HCT116 (cell line): Measurements from ENCODE around the gene ARHGAP42. TPM values are rescaled to one million over a fixed set of nuclear protein-coding genes. Genes with fewer than 3 reads are reported as not detected.

Experiments
- ATAC-seq: fragments of 200-7000 bp; cut with Tn5 transposase; 2 replicates; pipeline ENCODE4 v1.9.1; 2020; ENCODE audit warnings: mild to moderate bottlenecking, moderate library complexity
- BruUV-seq: library from RNA; stranded (reverse); fragments of 400-500 nt; replicated peaks from 2 replicates; lab custom pipeline; 2021; lab: Mats Ljungman, UMichigan
- CTCF ChIA-PET: fragments of 300-600 bp; sonication (Branson Sonifier 250); formaldehyde crosslinking; loops from one replicate; lab custom pipeline; 2021; ENCODE audit warnings: antibody characterized with exemption; lab: Charles Lee
- POLR2A ChIA-PET: fragments of 300-600, 350-600 bp; sonication (Branson Sonifier 250); formaldehyde crosslinking; loops from one replicate; lab custom pipeline; 2021; ENCODE audit warnings: antibody characterized with exemption; lab: Charles Lee
- RAD21 ChIA-PET, 2 experiments: fragments of 300-600 bp; sonication (Branson Sonifier 250); formaldehyde crosslinking; loops; one replicate each; lab custom pipeline; 2023; ENCODE audit warnings: low total read pairs in 2 of 2; ENCODE audit not compliant: uncharacterized antibody in 2 of 2, unreplicated experiment in 2 of 2, low non-redundant PET in 1 of 2; lab: Charles Lee
- DNase-seq: peaks from one replicate; pipeline ENCODE4 v3.0.0-alpha.2; 2010; ENCODE audit warnings: low read depth, low spot score
- H2AFZ ChIP-seq: fragments of 200-600 bp; shearing (Covaris generic), sonication (generic); 2 replicates; pipeline ENCODE4 v1.6.1; 2017; ENCODE audit warnings: low read depth, mixed run types, mixed read lengths, antibody characterized with exemption, low read length; ENCODE audit not compliant: poor library complexity, severe bottlenecking
- H3K27ac ChIP-seq: 2 replicates; pipeline ENCODE4 v1.5.1; 2012; ENCODE audit warnings: low read depth, low read length
- H3K27me3 ChIP-seq: fragments of 200-600 bp; sonication (generic); 2 replicates; pipeline ENCODE4 v1.6.1; 2016; ENCODE audit warnings: mixed run types, low read length, mixed read lengths; ENCODE audit not compliant: insufficient read depth
- H3K36me3 ChIP-seq, 2 experiments: fragments of 200-500 bp in 1 of 2; fragments of 200-600 bp in 1 of 2; sonication (Bioruptor generic) in 1 of 2; sonication (generic) in 1 of 2; 2 replicates each; pipeline versions ENCODE4 v1.5.1 to v1.6.1; 2014 to 2016; ENCODE audit warnings: low read length in 2 of 2, inconsistent platforms in 1 of 2, mixed read lengths in 1 of 2, mixed run types in 1 of 2; ENCODE audit not compliant: insufficient read depth in 2 of 2, control insufficient read depth in 1 of 2
- H3K4me1 ChIP-seq, 2 experiments: fragments of 200-600 bp in 1 of 2; sonication (generic) in 1 of 2; 2 replicates each; pipeline versions ENCODE4 v1.5.1 to v1.6.1; 2012 to 2017; ENCODE audit warnings: low read length in 2 of 2, inconsistent platforms in 1 of 2, mild to moderate bottlenecking in 1 of 2, mixed read lengths in 1 of 2, mixed run types in 1 of 2, moderate library complexity in 1 of 2; ENCODE audit not compliant: insufficient read depth in 2 of 2, control insufficient read depth in 1 of 2
- H3K4me2 ChIP-seq: fragments of 200-600 bp; sonication (generic); 2 replicates; pipeline ENCODE4 v1.6.1; 2017; ENCODE audit warnings: mixed run types, low read length, mixed read lengths
- H3K4me3 ChIP-seq, 2 experiments: fragments of 200-600 bp in 1 of 2; sonication (generic) in 1 of 2; replicated peaks in 1 of 2; 2 replicates each; pipeline ENCODE4 v1.5.1; 2011 to 2016; ENCODE audit warnings: low read length in 2 of 2, control low read depth in 1 of 2, low read depth in 1 of 2, mild to moderate bottlenecking in 1 of 2, mixed read lengths in 1 of 2, mixed run types in 1 of 2
- H3K79me2 ChIP-seq: fragments of 200-600 bp; sonication (generic); 2 replicates; pipeline ENCODE4 v1.6.1; 2017; ENCODE audit warnings: mild to moderate bottlenecking, mixed run types, low read length, moderate library complexity, mixed read lengths; ENCODE audit not compliant: insufficient read depth
- H3K9ac ChIP-seq: fragments of 200-600 bp; sonication (generic); 2 replicates; pipeline ENCODE4 v1.6.1; 2016; ENCODE audit warnings: low read length, mixed read lengths
- H3K9me2 ChIP-seq: fragments of 200-600 bp; sonication (generic), shearing (Covaris generic); 2 replicates; pipeline ENCODE4 v1.6.1; 2017; ENCODE audit warnings: mixed run types, mild to moderate bottlenecking, moderate library complexity; ENCODE audit not compliant: insufficient read depth
- H3K9me3 ChIP-seq, 2 experiments: fragments of 200-500 bp in 1 of 2; fragments of 200-600 bp in 1 of 2; sonication (Bioruptor generic) in 1 of 2; sonication (generic) in 1 of 2; 2 replicates each; pipeline ENCODE4 v1.6.1; 2014 to 2017; ENCODE audit warnings: low read length in 2 of 2, mixed read lengths in 2 of 2, inconsistent platforms in 1 of 2, low read depth in 1 of 2, mild to moderate bottlenecking in 1 of 2, mixed run types in 1 of 2, moderate library complexity in 1 of 2; ENCODE audit not compliant: control insufficient read depth in 1 of 2, insufficient read depth in 1 of 2
- H4K20me1 ChIP-seq: fragments of 200-600 bp; sonication (generic), shearing (Covaris generic); 2 replicates; pipeline ENCODE4 v1.6.1; 2017; ENCODE audit warnings: mixed run types, mild to moderate bottlenecking, moderate library complexity; ENCODE audit not compliant: insufficient read depth
- ATF3 ChIP-seq: IDR thresholded peaks from 2 replicates; pipeline ENCODE4 v1.6.1; 2012
- CBX3 ChIP-seq: IDR thresholded peaks from 2 replicates; pipeline ENCODE4 v1.6.1; 2012; ENCODE audit warnings: low read depth
- CEBPB ChIP-seq: IDR thresholded peaks from 2 replicates; pipeline ENCODE4 v1.6.1; 2012; ENCODE audit warnings: low read depth
- EZH2 ChIP-seq: fragments of 200-600 bp; sonication (generic); IDR thresholded peaks from 2 replicates; pipeline ENCODE4 v1.6.1; 2017; ENCODE audit warnings: antibody characterized with exemption, mixed run types
- JUND ChIP-seq: IDR thresholded peaks from 2 replicates; pipeline ENCODE4 v1.6.1; 2012
- POLR2A ChIP-seq: IDR thresholded peaks from 2 replicates; pipeline ENCODE4 v1.7.0; 2011; ENCODE audit warnings: borderline replicate concordance; ENCODE audit not compliant: insufficient read depth, insufficient read length; ENCODE audit errors: extremely low read depth
- RAD21 ChIP-seq: IDR thresholded peaks from 2 replicates; pipeline ENCODE4 v1.6.1; 2012; ENCODE audit warnings: low read depth, mild to moderate bottlenecking
- REST ChIP-seq: IDR thresholded peaks from 2 replicates; pipeline ENCODE4 v1.6.1; 2012; ENCODE audit warnings: low read depth
- ZFX ChIP-seq: fragments of 450-650 bp; IDR thresholded peaks from 2 replicates; pipeline ENCODE4 v1.6.1; 2017
- intact Hi-C: fragments of 100-400 bp; cut with micrococcal nuclease; formaldehyde crosslinking; loops from 2 replicates; pipeline ENCODE4 v1.10.0; 2022
- total RNA-seq: library from RNA; stranded (reverse); gene quantifications from one replicate; pipeline ENCODE4 v1.2.1, GENCODE V29; 2021; ENCODE audit not compliant: unreplicated experiment

Gene ARHGAP42
- total RNA-seq, 1 experiment from 2014 or later, result 12.3 TPM

- TF ChIP-seq REST (no peak), CEBPB (no peak)
Observed at GRCh38 chr11:100837311-100837710, 150.2 kb downstream of the ARHGAP42 start (continued).

GRCh38 chr11:100841711-100842407, 154.8 kb downstream of the ARHGAP42 start:
- H3K4me2 ChIP-seq, result no peak overlapping the region
- no peak overlapping the region for H3K9ac ChIP-seq
- no TSS peak for BruUV-seq
- H3K9me2 ChIP-seq, result no peaks in the 10 kb centered on the region
- DNase-seq (no peak), ATAC-seq (no peak)
- H3K4me3 ChIP-seq, result no peak overlapping the region
- ChIA-PET POLR2A (no interaction called here), CTCF (no interaction called here), RAD21 (no interaction called here)
- no peak for TF ChIP-seq JUND
- no peak for TF ChIP-seq ATF3
- no peak for TF ChIP-seq POLR2A
- TF ChIP-seq CBX3, result no peak
- no peak for TF ChIP-seq ZFX
- TF ChIP-seq RAD21, result 0 out of 2 replicates have a peak, but pooled peaks have one; percentile 15
- TF ChIP-seq EZH2, result no peak
- no peaks in the 10 kb centered on the region for H3K36me3 ChIP-seq
- H2AFZ ChIP-seq, result no peak overlapping the region
- H3K9me3 ChIP-seq, result no peaks in the 10 kb centered on the region
- 0 out of 4 replicates have a peak, but pooled peaks cover 0 to 3% of the 10 kb centered on the region in 2 experiments for H3K4me1 ChIP-seq
- H4K20me1 ChIP-seq, result no peaks in the 10 kb centered on the region
- H3K79me2 ChIP-seq, result no peaks in the 10 kb centered on the region
- no peak overlapping the region for H3K27ac ChIP-seq
- intact Hi-C loops, result no loop called here
- H3K27me3 ChIP-seq, result no peaks in the 10 kb centered on the region
